ENCODE data around the gene CAP2.

CAP2 gene

GRCh38 chr6:17352302-17352701 is 41.1 kb upstream of the CAP2 start:
- no peak overlapping the region for H3K27ac ChIP-seq (replicated peaks)
- no peak for TF ChIP-seq REST (IDR thresholded peaks at IDR 0.05; ENCODE audit: insufficient replicate concordance, low read depth)
- no peak for TF ChIP-seq POLR2AphosphoS5 (IDR thresholded peaks at IDR 0.05; ENCODE audit: low read depth)
- TF ChIP-seq SPI1 (IDR thresholded peaks at IDR 0.05; ENCODE audit: borderline replicate concordance, low read depth) = no peak
- no peak for TF ChIP-seq GABPA (IDR thresholded peaks at IDR 0.05; ENCODE audit: low read depth)
- TF ChIP-seq, protein P1, sequence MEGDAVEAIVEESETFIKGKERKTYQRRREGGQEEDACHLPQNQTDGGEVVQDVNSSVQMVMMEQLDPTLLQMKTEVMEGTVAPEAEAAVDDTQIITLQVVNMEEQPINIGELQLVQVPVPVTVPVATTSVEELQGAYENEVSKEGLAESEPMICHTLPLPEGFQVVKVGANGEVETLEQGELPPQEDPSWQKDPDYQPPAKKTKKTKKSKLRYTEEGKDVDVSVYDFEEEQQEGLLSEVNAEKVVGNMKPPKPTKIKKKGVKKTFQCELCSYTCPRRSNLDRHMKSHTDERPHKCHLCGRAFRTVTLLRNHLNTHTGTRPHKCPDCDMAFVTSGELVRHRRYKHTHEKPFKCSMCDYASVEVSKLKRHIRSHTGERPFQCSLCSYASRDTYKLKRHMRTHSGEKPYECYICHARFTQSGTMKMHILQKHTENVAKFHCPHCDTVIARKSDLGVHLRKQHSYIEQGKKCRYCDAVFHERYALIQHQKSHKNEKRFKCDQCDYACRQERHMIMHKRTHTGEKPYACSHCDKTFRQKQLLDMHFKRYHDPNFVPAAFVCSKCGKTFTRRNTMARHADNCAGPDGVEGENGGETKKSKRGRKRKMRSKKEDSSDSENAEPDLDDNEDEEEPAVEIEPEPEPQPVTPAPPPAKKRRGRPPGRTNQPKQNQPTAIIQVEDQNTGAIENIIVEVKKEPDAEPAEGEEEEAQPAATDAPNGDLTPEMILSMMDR (IDR thresholded peaks at IDR 0.05; ENCODE audit: insufficient read depth, low read length) = no peak
- no peak for DNase-seq (ENCODE audit: low read depth in 1 of 2, low spot score in 1 of 2)

DNA sequence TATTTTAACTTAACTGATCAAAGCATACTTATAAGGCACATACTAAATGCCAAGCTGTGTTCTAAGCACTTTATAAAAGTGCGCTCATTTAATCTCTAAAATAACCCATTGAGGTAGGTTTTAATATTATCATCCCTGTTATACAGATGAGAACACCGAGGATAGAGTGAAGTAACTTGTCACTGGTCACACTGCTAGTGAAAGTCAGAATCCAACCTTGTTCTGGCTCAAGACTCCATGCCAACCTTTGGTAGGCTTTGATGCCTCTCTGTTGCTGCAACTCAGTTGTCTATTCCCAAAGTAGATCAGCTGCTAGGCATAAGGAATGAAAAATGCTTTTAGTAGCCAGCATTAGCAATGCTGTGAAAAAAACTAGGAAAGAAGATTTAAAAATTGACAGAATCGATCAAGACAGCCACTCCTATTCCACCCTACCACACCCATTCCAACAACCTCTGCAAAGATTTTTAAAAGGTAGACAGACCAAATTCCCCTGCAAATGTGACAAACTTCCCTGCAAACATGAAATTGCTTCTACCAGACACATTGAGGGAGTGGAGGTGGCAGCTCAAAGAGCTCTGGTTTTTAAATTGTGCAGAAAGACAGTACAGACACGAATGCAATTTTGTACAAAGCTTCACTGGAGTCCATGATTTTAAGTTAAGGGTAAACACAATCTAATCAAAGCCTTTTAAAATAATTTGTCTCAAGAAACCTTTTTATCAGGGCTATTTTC is 39.8 kb upstream of the CAP2 start:
- Histone ChIP-seq H3K27ac (replicated peaks) (no peak overlapping the region), H3K27me3 (ENCODE audit: insufficient read depth, poor library complexity, severe bottlenecking) (no peaks in the 10 kb centered on the region), H3K4me3 (replicated peaks; ENCODE audit: insufficient read depth, low read length) (no peak overlapping the region)
- DNase-seq (ENCODE audit: low read depth in 1 of 2, low spot score in 1 of 2) = no peak
- TF ChIP-seq POLR2AphosphoS5 (IDR thresholded peaks at IDR 0.05; ENCODE audit: low read depth) (no peak), REST (IDR thresholded peaks at IDR 0.05; ENCODE audit: insufficient replicate concordance, low read depth) (no peak), SPI1 (IDR thresholded peaks at IDR 0.05; ENCODE audit: borderline replicate concordance, low read depth) (no peak), GABPA (IDR thresholded peaks at IDR 0.05; ENCODE audit: low read depth) (no peak)
- TF ChIP-seq, protein P1 (IDR thresholded peaks at IDR 0.05; ENCODE audit: insufficient read depth, low read length) = no peak

More at GRCh38 chr6:17352302-17352701, 41.1 kb upstream of the CAP2 start:
- Histone ChIP-seq H3K27me3 (ENCODE audit: insufficient read depth, poor library complexity, severe bottlenecking) (no peaks in the 10 kb centered on the region), H3K4me3 (replicated peaks; ENCODE audit: insufficient read depth, low read length) (no peak overlapping the region)

DNA sequence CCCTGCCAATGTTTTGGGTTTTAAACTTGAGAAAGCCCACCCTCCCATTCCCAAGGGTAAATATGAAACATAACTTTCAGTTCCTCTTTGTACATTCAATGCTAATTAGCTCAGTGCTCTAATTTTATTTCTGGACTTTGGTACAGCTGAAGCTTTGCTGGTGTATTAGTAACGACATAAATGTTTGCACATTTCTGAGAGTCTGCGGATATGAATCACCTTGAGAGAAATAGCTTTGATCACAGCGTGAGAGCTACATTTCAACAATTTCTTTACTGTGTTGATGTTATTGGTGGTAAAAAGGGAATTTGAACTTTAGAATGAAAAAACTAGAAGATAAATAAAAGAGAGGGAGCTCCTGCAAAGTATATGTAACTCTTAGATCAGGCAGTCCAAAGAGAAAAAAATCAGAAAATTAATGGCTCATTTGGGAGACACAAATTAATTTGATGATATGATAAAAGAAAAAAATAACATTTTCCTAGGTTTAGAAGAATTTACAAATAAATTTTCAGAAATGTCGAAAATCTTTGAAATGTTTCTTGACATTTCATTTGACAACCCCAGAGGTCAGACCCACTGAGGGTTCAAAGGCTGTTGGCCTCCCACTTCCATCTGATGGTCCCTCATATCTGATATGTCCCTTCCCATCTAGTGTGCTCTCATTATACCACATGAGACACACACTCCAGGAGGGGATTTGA is 38.5 kb upstream of the CAP2 start:
- TF ChIP-seq POLR2AphosphoS5 (IDR thresholded peaks at IDR 0.05; ENCODE audit: low read depth) = no peak
- TF ChIP-seq SPI1 (IDR thresholded peaks at IDR 0.05; ENCODE audit: borderline replicate concordance, low read depth) = no peak
- TF ChIP-seq, protein P1 (IDR thresholded peaks at IDR 0.05; ENCODE audit: insufficient read depth, low read length) = no peak
- TF ChIP-seq REST (IDR thresholded peaks at IDR 0.05; ENCODE audit: insufficient replicate concordance, low read depth) = no peak
- no peak for TF ChIP-seq GABPA (IDR thresholded peaks at IDR 0.05; ENCODE audit: low read depth)
- Histone ChIP-seq H3K4me3 (replicated peaks; ENCODE audit: insufficient read depth, low read length) (no peak overlapping the region), H3K27me3 (ENCODE audit: insufficient read depth, poor library complexity, severe bottlenecking) (no peaks in the 10 kb centered on the region), H3K27ac (replicated peaks) (no peak overlapping the region)
- no peak for DNase-seq (ENCODE audit: low read depth in 1 of 2, low spot score in 1 of 2)

Data from HL-60 (cell line).